Stimulated activated naive CD4-positive, alpha-beta T cell (primary cell): ENCODE results near the gene BMP6.

Experiments used
- DNase-seq, 6 experiments: peaks; one replicate each; lab custom pipeline; 2025; lab: John Stamatoyannopoulos, UW

Gene BMP6

GRCh38 chr6:7832904-7833750, 107.2 kb downstream of the BMP6 start:
- no peak for DNase-seq

GRCh38 chr6:7833751-7834070, 107.8 kb downstream of the BMP6 start:
- DNase-seq = no peak

DNA sequence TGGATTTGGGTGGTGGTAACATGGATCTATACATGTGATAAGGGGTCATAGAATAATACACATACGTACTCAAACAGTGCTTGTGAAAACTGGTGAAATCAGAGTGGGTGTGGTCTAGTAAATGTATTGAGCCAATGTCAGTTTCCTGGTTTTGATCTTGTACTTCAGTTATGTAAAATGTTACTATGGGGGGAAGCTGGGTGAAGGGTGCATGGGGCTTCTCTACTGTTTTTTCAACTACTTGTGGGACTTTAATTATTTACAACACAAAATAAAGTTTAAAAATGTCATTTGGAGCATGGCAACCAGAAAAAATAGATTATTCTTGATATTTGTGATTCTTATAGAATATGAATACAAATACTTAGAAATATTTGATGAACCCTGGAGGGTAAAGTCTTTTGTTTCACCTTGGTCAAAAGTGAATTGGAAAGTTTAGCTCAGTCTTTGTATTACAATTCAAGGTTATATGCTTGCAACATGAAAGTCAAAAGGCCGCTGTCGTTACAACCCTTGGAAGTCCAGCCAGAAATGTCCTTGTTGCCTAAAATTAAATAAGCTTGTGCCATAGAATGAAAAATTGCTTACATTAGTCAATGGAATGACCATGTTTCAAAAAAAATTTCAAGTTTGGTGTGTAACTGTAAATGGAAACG, 110.6 kb downstream of the BMP6 start:
- no peak for DNase-seq

DNA sequence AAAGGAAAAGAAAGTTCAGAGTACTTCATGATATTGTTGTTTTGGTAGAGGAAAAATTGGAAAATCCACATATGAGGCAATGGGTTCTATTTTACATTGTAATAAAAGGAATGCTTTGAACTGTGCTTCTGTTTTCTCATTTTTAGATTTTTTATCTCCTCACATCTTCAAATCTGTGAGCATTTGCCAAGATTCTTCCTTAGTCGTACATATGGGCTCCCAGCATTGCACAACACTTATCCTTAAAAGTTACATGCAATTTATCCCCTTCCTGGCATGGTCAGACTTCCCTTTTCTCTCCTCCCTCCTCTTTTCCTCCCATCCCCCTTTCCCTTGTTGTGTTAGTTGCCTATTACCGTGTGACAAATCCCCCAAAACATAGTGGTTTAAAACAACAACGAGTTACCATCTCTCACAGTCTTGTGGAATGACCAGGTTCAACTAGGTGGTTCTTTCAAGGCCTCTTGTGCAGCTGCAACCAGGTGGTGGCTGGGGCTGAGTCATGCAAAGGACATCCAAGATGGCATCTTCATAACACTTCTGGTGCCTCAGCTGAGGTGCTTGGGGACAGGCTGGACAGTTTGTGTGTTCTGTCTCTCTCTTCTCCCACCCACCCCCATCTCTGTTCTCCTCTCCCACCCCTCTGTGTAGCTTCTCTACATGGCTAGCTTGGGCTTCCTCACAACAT, 116.0 kb downstream of the BMP6 start:
- DNase-seq = no peak

- DNase-seq = no peak
These were observed 121.3 kb downstream of the BMP6 start for GRCh38 chr6:7846966-7847818.

- DNase-seq = no peak
These were observed 122.3 kb downstream of the BMP6 start for GRCh38 chr6:7848229-7848628.

DNA sequence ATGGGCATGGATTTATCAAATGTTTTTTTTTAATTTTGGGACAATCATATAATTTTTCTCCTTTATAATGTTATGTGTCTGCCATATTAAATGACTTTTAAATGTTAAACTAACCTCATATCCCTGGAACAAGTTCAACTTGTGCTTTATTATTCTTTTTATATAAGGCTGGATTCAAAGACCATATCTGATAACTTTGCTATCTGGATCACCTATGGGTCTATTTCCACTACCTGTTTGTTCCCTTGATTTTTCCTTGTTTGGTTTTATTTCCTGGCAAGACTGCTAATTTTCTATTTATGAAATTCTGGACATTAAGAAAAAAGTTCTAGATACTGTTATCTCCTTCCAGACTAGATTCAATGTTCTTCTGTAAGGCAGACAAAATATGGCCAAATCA, 125.9 kb downstream of the BMP6 start:
- no peak for DNase-seq

GRCh38 chr6:7859591-7859990, 133.7 kb downstream of the BMP6 start:
- no peak for DNase-seq

GRCh38 chr6:7865781-7866180, 139.9 kb downstream of the BMP6 start:
- DNase-seq = no peak

DNA sequence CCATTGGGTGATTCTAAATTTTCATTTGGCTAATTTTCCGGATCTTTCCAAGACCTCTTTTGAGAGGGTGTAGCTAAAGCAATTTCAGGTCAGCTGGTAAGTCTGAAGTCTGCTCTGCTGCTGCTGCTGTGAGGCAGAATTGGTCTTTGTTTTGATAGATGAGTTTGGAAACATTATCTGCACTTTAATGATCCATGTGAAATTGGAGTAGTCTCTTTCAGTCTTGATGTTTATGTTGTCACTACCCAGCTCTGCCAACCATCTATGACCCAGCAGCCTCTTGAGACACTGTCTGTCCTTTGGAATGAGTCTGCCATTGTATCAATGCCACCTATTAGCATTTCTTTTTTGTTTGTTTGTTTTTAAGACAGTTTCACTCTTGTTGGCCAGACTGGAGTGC, 140.6 kb downstream of the BMP6 start:
- no peak for DNase-seq

DNA sequence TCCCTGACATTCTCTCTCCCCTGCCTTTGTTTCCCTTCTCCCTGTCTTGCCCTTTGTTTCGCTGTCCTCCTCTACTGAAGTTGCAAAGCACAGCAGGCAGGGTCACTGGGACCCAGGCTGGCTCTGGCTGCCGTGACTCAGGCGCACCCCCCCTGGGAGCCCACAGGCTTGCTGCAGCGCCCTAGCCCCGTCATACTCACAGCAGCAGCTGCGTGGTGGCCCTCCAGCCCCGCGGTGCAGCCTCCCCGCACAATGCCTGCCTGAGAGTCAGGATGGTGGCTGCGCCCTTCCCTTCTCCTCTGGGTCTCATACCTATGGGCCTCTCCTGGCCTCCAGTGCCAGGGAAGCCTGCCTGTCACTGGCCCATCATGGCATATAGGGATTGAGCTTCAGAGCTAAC, 143.0 kb downstream of the BMP6 start:
- DNase-seq = no peak

DNA sequence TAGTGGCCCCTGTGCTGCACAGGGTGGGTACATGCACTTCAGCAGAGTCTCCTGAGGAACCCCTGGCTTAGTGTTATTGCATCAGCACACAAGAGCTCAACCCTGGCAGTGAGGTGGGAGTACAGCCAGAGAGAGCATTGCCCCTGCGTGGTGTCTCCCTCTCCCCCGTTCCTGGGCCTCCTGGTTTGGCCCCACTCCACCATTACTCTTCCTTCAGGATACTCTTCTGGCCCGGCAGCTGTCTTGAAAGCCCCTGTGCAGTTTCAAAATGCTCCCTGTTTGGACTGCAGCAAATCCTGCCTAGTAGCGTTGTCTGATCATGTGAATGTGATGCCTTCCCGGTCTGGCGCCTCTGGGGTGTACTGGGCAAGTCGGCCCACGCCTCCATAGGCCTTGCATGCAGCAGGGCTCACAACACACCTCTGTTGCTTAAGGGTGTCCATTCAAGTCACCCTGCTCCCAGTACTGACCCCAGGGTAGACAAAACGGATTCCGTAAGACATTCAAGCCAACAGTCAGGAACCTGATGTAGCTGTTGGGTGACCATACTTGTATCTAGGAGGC, 152.6 kb downstream of the BMP6 start:
- DNase-seq = no peak

GRCh38 chr6:7879043-7879442, 153.1 kb downstream of the BMP6 start:
- no peak for DNase-seq

DNA sequence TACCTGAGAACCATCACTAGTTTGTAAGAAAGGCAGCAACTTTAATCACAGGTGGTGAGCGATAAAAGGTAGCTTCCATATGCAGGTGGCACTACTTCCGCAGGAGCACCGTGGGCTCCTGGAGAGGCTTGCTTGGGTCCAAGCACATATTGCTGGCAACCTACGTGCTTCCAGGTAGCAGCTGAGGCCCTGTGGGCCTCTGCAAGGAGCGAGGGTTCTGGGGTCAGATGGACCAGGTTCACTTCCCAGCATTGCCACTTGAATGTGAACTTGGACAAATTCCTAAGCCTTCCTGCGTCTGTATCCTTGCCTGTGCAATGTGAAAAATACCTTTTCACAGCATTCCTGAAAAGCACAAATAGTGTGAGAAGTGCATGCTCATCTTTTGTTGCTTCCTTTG, 153.7 kb downstream of the BMP6 start:
- DNase-seq = no peak

DNA sequence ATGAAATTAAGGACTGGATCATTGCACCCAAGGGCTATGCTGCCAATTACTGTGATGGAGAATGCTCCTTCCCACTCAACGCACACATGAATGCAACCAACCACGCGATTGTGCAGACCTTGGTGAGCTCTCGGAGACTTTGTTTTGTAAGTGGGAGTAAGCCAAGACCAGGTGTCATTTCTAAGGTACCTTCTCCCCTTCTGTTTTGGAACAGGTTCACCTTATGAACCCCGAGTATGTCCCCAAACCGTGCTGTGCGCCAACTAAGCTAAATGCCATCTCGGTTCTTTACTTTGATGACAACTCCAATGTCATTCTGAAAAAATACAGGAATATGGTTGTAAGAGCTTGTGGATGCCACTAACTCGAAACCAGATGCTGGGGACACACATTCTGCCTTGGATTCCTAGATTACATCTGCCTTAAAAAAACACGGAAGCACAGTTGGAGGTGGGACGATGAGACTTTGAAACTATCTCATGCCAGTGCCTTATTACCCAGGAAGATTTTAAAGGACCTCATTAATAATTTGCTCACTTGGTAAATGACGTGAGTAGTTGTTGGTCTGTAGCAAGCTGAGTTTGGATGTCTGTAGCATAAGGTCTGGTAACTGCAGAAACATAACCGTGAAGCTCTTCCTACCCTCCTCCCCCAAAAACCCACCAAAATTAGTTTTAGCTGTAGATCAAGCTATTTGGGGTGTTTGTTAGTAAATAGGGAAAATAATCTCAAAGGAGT, 154.2 kb downstream of the BMP6 start:
- no peak for DNase-seq

DNA sequence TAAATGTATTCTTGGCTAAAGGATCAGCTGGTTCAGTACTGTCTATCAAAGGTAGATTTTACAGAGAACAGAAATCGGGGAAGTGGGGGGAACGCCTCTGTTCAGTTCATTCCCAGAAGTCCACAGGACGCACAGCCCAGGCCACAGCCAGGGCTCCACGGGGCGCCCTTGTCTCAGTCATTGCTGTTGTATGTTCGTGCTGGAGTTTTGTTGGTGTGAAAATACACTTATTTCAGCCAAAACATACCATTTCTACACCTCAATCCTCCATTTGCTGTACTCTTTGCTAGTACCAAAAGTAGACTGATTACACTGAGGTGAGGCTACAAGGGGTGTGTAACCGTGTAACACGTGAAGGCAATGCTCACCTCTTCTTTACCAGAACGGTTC, 154.8 kb downstream of the BMP6 start:
- DNase-seq = no peak

DNA sequence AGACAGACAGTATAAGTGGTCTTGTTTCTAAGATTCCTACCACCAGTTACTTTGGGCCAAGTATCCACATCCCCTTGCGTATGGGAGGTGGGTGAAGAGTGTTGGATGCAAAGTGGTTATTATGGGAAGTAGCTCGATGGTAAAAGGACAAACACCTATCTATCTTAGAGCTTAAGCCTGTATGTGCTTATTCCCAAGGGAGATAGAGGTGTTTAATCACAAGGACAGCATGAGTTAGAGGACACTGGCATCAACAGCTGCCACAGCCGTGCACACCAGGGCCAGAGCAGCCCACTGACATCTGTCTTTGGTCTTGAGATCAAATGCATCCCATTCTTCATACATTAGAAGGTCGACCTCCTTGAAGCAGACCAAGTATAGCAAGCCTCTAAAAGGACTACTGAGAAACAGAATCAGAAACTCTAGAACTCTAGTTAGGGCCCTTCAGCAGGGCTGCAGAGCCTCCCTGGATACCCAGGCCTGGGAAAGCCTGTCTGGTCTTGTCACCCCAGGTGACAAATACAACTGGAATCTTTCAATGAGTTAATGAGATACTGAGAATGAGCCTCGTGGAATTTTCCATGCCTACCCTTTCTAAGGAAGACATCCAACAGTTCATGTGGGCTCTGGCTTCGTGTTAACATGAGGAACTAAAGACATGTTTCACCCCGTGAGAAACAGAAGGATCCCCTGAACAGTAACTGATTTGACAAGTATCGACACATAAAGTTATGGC, 156.0 kb downstream of the BMP6 start:
- no peak for DNase-seq

- no peak for DNase-seq
These were observed 156.8 kb downstream of the BMP6 start for GRCh38 chr6:7882505-7883257.

DNA sequence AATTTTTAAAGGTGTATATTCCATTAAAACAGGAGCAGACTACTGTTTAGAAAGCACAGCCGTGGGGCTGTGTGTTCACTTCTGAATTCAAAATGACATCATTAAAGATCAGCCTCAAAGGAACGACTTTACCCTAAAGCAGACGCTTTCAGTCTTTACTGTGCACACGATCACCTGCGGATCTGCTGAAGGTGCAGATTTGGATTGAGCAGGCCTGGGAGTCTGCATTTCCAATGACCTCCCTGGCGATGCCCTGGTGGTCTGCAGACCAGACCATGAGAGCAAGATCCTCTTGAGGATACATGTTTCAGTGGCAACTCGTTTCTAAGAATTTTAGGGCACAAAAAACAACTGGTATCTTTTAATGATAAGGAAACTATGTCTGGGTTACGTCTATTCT, 157.5 kb downstream of the BMP6 start:
- DNase-seq = no peak

- no peak for DNase-seq
These were observed 160.2 kb downstream of the BMP6 start for GRCh38 chr6:7886132-7886531.
